WTC11 (cell line): ENCODE data around the gene RAPSN.

Experiments
- CREB1 ChIP-seq: sonication (generic); formaldehyde crosslinking; IDR thresholded peaks from 2 replicates; pipeline ENCODE4 v1.8.0; 2023; ENCODE audit warnings: mild to moderate bottlenecking, missing genetic modification reagents
- CREM ChIP-seq: sonication (generic); formaldehyde crosslinking; IDR thresholded peaks from 2 replicates; pipeline ENCODE4 v1.8.1; 2022; ENCODE audit warnings: mild to moderate bottlenecking, missing genetic modification reagents, moderate library complexity
- CTCF ChIP-seq: fragments of 200-600 bp; IDR thresholded peaks from 2 replicates; pipeline ENCODE4 v1.8.0; 2022; ENCODE audit warnings: antibody characterized with exemption
- E2F4 ChIP-seq: sonication (generic); formaldehyde crosslinking; IDR thresholded peaks from 2 replicates; pipeline ENCODE4 v1.8.1; 2022; ENCODE audit warnings: low read depth, mild to moderate bottlenecking, moderate library complexity, missing genetic modification reagents, borderline replicate concordance
- ELF4 ChIP-seq: sonication (generic); formaldehyde crosslinking; IDR thresholded peaks from 2 replicates; pipeline ENCODE4 v1.8.1; 2022; ENCODE audit warnings: low read depth, mild to moderate bottlenecking, moderate library complexity, missing genetic modification reagents
- EMX1 ChIP-seq: fragments of 250-450 bp; sonication (Bioruptor Pico); IDR thresholded peaks from 2 replicates; pipeline ENCODE4 v1.8.0; 2021; ENCODE audit warnings: mild to moderate bottlenecking
- JUN ChIP-seq: sonication (generic); formaldehyde crosslinking; IDR thresholded peaks from 2 replicates; pipeline ENCODE4 v1.8.0; 2023; ENCODE audit warnings: mild to moderate bottlenecking, missing genetic modification reagents
- MXD4 ChIP-seq: fragments of 250-450 bp; sonication (Bioruptor Pico); IDR thresholded peaks from 2 replicates; pipeline ENCODE4 v1.8.0; 2021; ENCODE audit warnings: mild to moderate bottlenecking, moderate library complexity, borderline replicate concordance
- TF ChIP-seq, protein P1 (sequence below): sonication (generic); formaldehyde crosslinking; conservative IDR thresholded peaks from 2 replicates; pipeline ENCODE4 v1.8.1; 2023; ENCODE audit warnings: mild to moderate bottlenecking, low read depth, missing genetic modification reagents, moderate library complexity
- TF ChIP-seq, protein P2 (sequence below): sonication (generic); formaldehyde crosslinking; IDR thresholded peaks from 2 replicates; pipeline ENCODE4 v1.8.0; 2023; ENCODE audit warnings: mild to moderate bottlenecking, missing genetic modification reagents
- TF ChIP-seq, protein P3 (sequence below): sonication (generic); formaldehyde crosslinking; IDR thresholded peaks from 2 replicates; pipeline ENCODE4 v1.8.0; 2022; ENCODE audit warnings: missing genetic modification reagents

DNA sequence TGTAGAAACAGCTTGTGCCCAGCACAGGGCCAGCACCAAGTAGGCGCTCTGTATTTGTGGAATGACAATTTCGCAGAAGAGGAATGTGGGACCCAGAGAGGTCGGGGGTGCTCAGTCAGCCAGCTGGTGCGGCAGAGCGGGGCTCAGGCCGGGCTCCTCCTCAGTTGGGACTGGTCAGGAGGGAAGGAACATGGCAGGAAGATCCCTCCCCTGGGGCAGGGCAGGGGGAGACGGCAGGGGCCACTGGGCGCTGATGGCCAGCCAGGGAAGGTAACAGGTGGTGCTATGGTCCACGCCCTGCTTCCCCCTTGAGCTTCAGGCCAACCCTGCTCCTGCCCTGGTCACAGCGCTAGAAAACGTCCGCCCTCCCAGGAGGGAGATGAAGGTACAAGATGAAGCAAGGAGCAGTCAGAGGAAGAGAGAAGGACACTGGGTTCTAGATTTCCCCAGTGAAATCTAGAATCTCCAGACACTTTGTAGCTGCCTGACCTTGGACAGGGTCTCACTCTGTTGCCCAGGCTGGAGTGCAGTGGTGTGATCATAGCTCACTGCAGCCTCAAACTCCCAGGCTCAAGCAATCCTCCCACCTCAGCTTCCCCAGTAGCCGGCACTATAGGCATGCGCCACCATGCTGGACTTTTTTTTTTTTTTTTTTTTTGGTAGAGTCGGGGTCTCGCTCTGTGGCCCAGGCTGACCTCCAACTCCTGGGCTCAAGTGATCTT, 57.1 kb downstream of the RAPSN start:
- TF ChIP-seq CTCF (no peak), EMX1 (CRISPR knock-in tag) (no peak), CREB1 (CRISPR knock-in tag) (no peak), CREM (CRISPR knock-in tag) (no peak), E2F4 (CRISPR knock-in tag) (no peak), ELF4 (no peak), JUN (CRISPR knock-in tag) (no peak), MXD4 (no peak)
- TF ChIP-seq, protein P1, sequence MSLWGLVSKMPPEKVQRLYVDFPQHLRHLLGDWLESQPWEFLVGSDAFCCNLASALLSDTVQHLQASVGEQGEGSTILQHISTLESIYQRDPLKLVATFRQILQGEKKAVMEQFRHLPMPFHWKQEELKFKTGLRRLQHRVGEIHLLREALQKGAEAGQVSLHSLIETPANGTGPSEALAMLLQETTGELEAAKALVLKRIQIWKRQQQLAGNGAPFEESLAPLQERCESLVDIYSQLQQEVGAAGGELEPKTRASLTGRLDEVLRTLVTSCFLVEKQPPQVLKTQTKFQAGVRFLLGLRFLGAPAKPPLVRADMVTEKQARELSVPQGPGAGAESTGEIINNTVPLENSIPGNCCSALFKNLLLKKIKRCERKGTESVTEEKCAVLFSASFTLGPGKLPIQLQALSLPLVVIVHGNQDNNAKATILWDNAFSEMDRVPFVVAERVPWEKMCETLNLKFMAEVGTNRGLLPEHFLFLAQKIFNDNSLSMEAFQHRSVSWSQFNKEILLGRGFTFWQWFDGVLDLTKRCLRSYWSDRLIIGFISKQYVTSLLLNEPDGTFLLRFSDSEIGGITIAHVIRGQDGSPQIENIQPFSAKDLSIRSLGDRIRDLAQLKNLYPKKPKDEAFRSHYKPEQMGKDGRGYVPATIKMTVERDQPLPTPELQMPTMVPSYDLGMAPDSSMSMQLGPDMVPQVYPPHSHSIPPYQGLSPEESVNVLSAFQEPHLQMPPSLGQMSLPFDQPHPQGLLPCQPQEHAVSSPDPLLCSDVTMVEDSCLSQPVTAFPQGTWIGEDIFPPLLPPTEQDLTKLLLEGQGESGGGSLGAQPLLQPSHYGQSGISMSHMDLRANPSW = no peak
- TF ChIP-seq, protein P2, sequence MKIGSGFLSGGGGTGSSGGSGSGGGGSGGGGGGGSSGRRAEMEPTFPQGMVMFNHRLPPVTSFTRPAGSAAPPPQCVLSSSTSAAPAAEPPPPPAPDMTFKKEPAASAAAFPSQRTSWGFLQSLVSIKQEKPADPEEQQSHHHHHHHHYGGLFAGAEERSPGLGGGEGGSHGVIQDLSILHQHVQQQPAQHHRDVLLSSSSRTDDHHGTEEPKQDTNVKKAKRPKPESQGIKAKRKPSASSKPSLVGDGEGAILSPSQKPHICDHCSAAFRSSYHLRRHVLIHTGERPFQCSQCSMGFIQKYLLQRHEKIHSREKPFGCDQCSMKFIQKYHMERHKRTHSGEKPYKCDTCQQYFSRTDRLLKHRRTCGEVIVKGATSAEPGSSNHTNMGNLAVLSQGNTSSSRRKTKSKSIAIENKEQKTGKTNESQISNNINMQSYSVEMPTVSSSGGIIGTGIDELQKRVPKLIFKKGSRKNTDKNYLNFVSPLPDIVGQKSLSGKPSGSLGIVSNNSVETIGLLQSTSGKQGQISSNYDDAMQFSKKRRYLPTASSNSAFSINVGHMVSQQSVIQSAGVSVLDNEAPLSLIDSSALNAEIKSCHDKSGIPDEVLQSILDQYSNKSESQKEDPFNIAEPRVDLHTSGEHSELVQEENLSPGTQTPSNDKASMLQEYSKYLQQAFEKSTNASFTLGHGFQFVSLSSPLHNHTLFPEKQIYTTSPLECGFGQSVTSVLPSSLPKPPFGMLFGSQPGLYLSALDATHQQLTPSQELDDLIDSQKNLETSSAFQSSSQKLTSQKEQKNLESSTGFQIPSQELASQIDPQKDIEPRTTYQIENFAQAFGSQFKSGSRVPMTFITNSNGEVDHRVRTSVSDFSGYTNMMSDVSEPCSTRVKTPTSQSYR = no peak
- TF ChIP-seq, protein P3, sequence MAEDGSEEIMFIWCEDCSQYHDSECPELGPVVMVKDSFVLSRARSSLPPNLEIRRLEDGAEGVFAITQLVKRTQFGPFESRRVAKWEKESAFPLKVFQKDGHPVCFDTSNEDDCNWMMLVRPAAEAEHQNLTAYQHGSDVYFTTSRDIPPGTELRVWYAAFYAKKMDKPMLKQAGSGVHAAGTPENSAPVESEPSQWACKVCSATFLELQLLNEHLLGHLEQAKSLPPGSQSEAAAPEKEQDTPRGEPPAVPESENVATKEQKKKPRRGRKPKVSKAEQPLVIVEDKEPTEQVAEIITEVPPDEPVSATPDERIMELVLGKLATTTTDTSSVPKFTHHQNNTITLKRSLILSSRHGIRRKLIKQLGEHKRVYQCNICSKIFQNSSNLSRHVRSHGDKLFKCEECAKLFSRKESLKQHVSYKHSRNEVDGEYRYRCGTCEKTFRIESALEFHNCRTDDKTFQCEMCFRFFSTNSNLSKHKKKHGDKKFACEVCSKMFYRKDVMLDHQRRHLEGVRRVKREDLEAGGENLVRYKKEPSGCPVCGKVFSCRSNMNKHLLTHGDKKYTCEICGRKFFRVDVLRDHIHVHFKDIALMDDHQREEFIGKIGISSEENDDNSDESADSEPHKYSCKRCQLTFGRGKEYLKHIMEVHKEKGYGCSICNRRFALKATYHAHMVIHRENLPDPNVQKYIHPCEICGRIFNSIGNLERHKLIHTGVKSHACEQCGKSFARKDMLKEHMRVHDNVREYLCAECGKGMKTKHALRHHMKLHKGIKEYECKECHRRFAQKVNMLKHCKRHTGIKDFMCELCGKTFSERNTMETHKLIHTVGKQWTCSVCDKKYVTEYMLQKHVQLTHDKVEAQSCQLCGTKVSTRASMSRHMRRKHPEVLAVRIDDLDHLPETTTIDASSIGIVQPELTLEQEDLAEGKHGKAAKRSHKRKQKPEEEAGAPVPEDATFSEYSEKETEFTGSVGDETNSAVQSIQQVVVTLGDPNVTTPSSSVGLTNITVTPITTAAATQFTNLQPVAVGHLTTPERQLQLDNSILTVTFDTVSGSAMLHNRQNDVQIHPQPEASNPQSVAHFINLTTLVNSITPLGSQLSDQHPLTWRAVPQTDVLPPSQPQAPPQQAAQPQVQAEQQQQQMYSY (CRISPR knock-in tag) = no peak
